Measurements from ENCODE around the gene SCAF8.

DNA sequence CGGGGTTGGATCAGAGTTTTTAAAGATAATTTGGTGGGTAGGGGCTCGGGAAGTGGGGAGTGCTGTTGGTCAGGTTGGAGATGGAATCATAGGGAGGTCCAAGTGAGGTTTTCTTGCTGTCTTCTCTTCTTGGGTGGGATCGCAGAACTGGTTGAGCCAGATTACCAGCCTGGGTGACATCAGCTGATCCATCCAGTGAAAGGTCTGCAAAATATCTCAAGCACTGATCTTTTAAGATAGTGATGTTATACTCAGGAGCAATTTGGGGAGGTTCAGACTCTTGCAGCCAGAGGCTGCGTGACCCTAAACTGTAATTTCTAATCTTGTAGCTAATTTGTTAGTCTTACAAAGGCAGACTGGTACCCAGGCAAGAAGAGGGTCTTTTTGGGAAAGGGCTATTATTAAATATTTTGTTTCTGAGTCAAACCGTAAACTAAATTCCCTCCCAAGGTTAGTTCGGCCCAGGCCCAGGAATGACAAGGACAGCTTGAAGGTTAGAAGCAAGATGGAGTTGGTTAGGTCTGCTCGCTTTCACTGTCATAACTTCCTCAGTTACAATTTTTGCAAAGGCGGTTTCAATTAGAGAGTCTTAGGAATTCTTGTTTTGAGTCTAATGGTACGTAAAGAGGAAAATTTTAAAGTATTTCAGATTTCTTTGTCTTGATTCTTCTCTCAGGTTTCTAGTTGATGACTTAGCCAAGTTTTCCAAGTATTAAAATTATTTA lies 53.1 kb downstream of the SCAF8 start:
- TF ChIP-seq, protein P1, sequence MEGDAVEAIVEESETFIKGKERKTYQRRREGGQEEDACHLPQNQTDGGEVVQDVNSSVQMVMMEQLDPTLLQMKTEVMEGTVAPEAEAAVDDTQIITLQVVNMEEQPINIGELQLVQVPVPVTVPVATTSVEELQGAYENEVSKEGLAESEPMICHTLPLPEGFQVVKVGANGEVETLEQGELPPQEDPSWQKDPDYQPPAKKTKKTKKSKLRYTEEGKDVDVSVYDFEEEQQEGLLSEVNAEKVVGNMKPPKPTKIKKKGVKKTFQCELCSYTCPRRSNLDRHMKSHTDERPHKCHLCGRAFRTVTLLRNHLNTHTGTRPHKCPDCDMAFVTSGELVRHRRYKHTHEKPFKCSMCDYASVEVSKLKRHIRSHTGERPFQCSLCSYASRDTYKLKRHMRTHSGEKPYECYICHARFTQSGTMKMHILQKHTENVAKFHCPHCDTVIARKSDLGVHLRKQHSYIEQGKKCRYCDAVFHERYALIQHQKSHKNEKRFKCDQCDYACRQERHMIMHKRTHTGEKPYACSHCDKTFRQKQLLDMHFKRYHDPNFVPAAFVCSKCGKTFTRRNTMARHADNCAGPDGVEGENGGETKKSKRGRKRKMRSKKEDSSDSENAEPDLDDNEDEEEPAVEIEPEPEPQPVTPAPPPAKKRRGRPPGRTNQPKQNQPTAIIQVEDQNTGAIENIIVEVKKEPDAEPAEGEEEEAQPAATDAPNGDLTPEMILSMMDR (IDR thresholded peaks at IDR 0.05) = no peak
- TF ChIP-seq EZH2 (IDR thresholded peaks at IDR 0.05; ENCODE audit: borderline replicate concordance, insufficient read depth, low read depth, low read length, poor library complexity, severe bottlenecking) = no peak
